Skin epidermis (tissue), 12 donors: Measurements from ENCODE around the gene RASD2.

Source experiments
- H3K27ac ChIP-seq, 21 experiments: fragments of 200-600 bp; sonication (generic) in 11 of 21; one replicate each; pipeline ENCODE4 v1.5.0; 2020; ENCODE audit warnings: mild to moderate bottlenecking in 3 of 21, inconsistent platforms in 2 of 21, moderate library complexity in 2 of 21
- H3K4me3 ChIP-seq, 7 experiments: fragments of 200-600 bp; sonication (generic) in 2 of 7; one replicate each; pipeline ENCODE4 v1.5.0; 2020; ENCODE audit warnings: inconsistent platforms in 2 of 7, mild to moderate bottlenecking in 2 of 7, moderate library complexity in 1 of 7

The RASD2 gene

GRCh38 chr22:35538801-35539321 lies 1.8 kb upstream of the RASD2 start:
- Histone ChIP-seq H3K4me3 (no peak overlapping the region), H3K27ac (no peak overlapping the region)

DNA sequence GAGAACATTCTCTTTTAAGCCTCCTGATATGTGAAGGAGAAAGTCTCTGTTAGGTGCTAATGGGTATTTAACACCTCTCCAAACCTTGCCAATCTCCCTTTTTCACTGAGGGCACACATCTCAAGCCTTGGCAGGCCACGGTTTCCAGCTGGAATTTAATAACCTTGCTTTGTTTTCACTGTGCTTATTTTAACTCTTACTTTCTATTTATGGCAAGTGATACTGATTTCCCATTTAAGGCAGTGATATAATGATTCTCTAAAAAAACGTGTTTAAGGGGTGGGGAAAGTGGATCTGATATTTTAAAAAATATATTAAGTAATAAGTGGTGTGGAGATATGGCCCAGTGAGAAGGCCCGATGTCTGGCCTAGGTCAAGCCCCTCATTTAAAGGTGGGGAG lies 1.1 kb upstream of the RASD2 start:
- peak overlapping the region in 1 of 21 experiments; percentile 63 for H3K27ac ChIP-seq

GRCh38 chr22:35539910-35540594 lies 579 bp upstream of the RASD2 start:
- peak overlapping the region in 3 of 21 experiments; percentile 45 to 63 (median 58) for H3K27ac ChIP-seq
- H3K4me3 ChIP-seq: peak overlapping the region; percentile 24 to 47 (median 35)

More for the DNA sequence above, 1.1 kb upstream of the RASD2 start:
- H3K4me3 ChIP-seq: peak overlapping the region in 2 of 7 experiments; percentile 43 to 47

DNA sequence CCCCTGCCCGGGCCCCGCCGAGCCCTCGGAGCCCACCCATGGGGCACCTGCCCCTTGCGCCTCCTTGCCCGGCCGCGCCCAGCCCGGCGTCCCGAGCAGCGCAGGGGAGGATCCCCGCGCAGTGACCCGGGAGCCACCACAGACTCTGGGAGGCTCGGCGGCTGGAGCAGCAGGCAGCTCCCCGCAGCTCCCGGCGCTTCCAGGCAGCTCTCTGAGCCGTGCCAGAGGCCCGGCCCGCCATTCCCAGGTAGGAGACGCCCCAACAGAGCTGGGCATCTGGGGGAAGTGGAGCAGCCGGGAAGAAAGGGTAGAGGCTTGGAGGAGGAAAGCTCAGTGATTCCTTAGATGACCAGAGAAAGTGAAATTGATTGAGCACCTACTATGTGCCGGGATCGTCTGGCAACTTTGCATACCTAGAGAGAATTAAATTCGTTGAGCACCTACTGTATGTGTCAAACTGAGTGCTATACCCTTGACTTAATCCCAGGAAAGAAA lies 670 bp downstream of the RASD2 start:
- peak overlapping the region in 4 of 21 experiments; percentile 1 to 65 (median 24) for H3K27ac ChIP-seq
- H3K4me3 ChIP-seq: peak overlapping the region; percentile 14 to 47 (median 35)

DNA sequence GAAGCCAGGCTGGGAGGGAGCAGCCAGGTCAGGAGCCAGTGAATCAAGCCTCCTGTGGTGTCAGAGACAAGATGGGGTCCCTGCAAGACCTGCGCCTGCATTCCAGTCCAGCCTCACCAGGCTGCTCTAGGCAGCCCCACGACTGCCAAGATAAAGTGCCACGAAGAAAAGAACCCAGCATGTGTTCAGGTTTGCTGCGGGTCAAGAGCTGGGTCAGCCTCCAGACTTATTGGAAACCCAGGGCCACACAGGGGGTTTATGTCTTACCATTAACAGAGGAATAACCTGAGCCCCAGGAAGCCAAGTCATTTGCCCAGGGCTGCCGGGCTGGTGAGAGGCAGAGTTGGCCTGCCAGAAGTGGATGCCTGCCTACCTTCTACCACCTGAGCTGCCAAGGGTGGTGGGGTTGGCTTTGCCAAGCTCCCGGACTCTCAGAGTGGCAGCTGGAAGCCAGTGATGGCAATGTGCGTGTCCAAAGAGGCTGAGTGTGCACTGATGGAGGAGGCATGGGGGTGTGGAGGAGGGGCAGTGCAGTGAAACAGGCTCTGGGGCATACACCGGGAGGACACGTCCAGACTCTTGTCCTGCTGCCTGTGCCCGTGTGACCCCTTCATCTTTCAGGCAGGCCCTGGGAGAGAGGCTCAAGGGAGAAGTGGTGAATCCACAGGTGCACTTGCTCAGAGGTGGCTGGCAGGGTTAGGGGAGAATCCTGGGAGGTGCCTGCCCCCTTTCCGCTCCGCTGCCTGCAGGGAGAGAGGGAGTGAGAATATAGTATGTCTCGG lies 1.7 kb downstream of the RASD2 start:
- Histone ChIP-seq H3K4me3 (no peak overlapping the region), H3K27ac (no peak overlapping the region)

- no peak overlapping the region for H3K27ac ChIP-seq
Measured at GRCh38 chr22:35542939-35543516, 2.4 kb downstream of the RASD2 start.

DNA sequence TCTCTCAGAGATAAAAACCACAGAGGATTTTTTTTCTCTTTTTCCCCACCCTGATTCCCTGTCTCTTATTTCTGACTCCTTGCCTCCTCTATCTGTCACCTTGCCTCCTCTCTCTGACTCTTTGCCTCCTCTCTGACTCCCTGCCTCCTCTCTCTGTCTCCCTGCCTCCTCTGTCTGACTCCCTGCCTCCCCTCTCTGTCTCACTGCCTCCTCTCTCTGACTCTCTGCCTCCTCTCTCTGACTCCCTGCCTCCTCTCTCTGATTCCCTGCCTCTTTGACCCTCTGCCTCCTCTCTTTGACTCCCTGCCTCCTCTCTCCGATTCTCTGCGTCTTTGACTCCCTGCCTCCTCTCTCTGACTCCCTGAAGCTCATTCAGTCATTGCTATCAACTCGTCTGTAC lies 3.1 kb downstream of the RASD2 start:
- H3K4me3 ChIP-seq: no peak overlapping the region
- no peak overlapping the region for H3K27ac ChIP-seq

More at GRCh38 chr22:35542939-35543516, 2.4 kb downstream of the RASD2 start:
- no peak overlapping the region for H3K4me3 ChIP-seq

DNA sequence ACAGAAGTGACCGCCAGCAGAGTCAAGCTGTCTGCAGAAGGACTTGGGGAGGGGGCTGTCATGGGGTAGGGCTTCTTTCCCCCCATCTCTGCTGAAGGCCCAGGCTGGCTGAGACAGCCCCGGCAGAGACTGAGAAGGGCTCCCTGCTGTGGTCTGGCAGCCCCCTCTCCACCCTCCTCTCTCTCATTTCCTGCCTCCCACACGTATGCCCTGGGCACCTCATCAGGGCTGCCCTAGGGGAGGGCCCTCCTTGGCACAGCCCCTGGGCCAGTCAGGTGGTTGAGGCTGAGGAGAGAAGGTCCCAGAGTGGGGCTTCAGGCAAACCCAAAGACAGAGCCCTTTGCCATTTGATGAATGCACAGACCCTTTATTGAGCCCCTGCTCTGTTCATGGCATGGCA lies 3.6 kb downstream of the RASD2 start:
- Histone ChIP-seq H3K27ac (no peak overlapping the region), H3K4me3 (no peak overlapping the region)

GRCh38 chr22:35544827-35545226 lies 4.2 kb downstream of the RASD2 start:
- Histone ChIP-seq H3K27ac (no peak overlapping the region), H3K4me3 (no peak overlapping the region)

DNA sequence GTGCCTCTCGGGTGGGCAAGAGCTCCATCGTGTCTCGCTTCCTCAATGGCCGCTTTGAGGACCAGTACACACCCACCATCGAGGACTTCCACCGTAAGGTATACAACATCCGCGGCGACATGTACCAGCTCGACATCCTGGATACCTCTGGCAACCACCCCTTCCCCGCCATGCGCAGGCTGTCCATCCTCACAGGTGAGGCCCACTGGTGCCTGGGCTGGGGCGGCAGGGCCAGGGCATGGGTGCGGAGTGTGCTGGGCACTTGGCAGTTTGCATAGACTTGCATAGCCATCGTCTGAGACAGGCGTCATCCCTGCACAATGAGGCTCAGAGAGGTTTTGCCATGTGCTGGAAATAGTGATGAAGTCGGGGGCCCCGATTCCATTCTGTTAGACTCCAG lies 6.3 kb downstream of the RASD2 start:
- H3K4me3 ChIP-seq: no peak overlapping the region
- H3K27ac ChIP-seq: no peak overlapping the region

GRCh38 chr22:35547987-35548721 lies 7.5 kb downstream of the RASD2 start:
- H3K27ac ChIP-seq: no peak overlapping the region
- no peak overlapping the region for H3K4me3 ChIP-seq

DNA sequence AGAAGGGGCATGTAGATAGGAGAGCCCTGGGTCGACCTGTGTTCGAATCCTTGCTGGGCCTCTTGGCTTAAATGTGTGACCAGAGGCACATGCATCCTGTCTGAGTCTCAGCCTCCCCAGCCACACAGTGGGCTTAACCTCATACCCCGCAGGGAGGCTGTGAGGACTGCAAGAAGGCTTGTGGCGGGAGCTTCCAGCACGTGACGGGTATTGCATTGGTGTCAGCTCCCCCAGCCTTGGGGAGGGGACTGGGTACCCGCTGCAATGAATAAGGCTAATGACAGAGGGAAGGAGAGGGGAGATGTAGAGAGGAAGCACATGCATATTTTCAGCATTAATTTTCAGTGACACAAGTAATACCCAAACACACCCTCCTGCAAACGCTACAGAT lies 8.1 kb downstream of the RASD2 start:
- Histone ChIP-seq H3K4me3 (no peak overlapping the region), H3K27ac (no peak overlapping the region)

DNA sequence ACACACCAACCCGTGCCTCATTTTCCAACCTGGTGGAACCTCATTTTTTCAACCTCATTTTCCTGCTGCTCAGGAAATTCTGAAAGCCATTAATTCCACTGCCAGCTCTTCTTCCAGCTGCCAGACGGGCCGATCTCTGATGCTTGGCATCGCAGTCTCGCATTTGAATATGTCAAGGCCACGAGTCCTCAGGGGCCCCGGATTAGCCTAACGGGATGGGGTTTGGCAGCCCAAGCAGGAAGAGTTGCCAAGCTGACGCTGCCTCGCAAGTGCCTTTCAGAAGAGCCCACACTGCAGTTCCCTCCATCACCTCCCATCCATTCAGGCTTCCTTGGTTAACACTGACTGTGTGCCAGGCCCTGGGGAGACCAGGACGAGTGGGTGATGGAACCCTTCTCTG lies 8.7 kb downstream of the RASD2 start:
- H3K4me3 ChIP-seq: no peak overlapping the region
- H3K27ac ChIP-seq: no peak overlapping the region

DNA sequence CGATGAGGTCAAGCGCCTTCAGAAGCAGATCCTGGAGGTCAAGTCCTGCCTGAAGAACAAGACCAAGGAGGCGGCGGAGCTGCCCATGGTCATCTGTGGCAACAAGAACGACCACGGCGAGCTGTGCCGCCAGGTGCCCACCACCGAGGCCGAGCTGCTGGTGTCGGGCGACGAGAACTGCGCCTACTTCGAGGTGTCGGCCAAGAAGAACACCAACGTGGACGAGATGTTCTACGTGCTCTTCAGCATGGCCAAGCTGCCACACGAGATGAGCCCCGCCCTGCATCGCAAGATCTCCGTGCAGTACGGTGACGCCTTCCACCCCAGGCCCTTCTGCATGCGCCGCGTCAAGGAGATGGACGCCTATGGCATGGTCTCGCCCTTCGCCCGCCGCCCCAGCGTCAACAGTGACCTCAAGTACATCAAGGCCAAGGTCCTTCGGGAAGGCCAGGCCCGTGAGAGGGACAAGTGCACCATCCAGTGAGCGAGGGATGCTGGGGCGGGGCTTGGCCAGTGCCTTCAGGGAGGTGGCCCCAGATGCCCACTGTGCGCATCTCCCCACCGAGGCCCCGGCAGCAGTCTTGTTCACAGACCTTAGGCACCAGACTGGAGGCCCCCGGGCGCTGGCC lies 11.0 kb downstream of the RASD2 start:
- Histone ChIP-seq H3K27ac (no peak overlapping the region), H3K4me3 (no peak overlapping the region)

DNA sequence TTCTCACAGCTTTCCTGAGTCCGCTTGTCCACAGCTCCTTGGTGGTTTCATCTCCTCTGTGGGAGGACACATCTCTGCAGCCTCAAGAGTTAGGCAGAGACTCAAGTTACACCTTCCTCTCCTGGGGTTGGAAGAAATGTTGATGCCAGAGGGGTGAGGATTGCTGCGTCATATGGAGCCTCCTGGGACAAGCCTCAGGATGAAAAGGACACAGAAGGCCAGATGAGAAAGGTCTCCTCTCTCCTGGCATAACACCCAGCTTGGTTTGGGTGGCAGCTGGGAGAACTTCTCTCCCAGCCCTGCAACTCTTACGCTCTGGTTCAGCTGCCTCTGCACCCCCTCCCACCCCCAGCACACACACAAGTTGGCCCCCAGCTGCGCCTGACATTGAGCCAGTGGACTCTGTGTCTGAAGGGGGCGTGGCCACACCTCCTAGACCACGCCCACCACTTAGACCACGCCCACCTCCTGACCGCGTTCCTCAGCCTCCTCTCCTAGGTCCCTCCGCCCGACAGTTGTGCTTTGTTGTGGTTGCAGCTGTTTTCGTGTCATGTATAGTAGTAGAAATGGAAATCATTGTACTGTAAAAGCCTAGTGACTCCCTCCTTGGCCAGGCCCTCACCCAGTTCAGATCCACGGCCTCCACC lies 11.7 kb downstream of the RASD2 start:
- Histone ChIP-seq H3K4me3 (no peak overlapping the region), H3K27ac (no peak overlapping the region)

DNA sequence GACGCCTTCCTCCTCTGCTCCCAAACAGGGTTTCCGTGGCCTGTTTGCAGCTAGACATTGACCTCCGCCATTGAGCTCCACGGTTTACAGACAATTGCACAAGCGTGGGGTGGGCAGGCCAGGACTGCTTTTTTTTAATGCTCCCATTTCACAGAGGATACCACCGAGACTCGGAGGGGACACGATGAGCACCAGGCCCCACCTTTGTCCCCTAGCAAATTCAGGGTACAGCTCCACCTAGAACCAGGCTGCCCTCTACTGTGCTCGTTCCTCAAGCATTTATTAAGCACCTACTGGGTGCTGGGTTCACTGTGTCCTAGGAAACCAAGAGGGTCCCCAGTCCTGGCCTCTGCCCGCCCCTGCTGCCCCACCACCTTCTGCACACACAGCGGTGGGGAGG lies 12.2 kb downstream of the RASD2 start:
- no peak overlapping the region for H3K27ac ChIP-seq

DNA sequence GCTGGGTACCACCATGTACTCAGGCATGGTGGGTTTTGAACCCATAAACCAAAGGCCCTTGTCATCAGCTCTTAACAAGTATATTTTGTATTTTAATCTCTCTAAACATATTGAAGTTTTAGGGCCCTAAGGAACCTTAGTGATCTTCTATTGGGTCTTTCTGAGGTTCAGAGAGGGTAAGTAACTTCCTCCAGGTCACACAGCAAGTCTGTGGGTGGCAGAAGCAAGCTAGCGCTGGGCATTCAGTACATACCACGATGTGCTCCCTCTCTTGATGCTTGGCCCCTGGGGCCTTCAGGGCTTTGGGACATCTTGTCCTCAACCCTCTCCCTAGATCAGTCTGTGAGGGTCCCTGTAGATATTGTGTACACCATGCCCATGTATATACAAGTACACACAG lies 12.7 kb downstream of the RASD2 start:
- Histone ChIP-seq H3K4me3 (no peak overlapping the region), H3K27ac (no peak overlapping the region)

More for the DNA sequence above, 12.2 kb downstream of the RASD2 start:
- H3K4me3 ChIP-seq: no peak overlapping the region

DNA sequence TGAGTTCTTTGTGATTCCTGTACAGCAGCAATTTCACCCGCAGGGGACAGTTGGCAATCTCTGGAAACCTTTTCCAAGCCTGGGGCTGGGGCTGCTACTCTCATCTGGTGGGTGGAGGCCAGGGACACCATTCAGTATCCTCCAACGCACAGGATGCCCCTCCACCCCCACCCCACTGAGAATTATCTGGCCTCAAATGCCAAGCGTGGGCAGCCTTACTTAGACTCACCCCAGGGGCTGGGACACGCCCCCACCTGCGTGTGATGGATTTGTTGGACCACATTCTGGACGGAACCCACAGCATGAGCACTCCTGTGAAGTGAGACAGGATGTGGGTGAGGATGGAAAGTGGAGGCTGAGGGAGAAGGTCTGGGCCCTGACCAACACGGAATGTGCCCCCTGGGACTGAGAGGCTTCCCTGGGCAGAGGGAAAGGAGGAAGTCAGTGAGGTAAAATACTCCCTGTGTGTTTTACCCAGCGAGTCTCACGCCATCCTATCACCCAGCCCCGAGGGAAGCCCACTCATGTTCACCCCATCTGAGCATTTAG lies 13.7 kb downstream of the RASD2 start:
- H3K4me3 ChIP-seq: no peak overlapping the region
- H3K27ac ChIP-seq: no peak overlapping the region

- Histone ChIP-seq H3K27ac (no peak overlapping the region), H3K4me3 (no peak overlapping the region)
Measured at GRCh38 chr22:35555483-35555890, 14.9 kb downstream of the RASD2 start.
